ENCODE measurements around the gene CHRNA4.

The CHRNA4 gene

DNA sequence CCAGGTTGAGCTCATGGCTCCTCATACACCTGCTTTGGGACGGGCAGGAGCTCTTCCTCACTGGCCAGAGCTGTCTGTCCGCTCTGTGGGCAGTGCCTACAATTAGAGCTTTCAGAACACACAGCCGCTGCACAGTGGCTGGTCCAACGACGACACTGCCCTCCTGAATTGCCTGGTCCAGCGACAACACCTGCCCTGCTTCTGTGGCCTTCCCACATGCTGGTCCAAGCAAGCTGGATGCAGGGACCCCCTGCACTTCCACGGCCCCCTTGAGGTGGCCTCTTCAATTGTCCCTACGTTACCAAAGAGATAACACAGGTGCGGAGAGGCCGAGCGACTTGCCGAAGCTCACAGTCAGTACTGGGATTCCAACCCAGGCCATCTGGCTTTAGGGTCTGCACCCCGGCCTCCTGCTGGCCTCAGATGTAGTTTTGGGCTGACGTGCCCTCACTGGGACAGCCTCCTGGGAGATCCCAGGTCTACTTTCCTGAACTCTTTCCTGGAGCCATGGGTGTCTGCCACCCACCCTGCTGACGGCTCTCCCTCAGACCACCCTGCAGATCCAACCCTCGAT is 1.4 kb upstream of the CHRNA4 start:
- peak in 1 of 3 experiments; percentile 50 for DNase-seq

DNA sequence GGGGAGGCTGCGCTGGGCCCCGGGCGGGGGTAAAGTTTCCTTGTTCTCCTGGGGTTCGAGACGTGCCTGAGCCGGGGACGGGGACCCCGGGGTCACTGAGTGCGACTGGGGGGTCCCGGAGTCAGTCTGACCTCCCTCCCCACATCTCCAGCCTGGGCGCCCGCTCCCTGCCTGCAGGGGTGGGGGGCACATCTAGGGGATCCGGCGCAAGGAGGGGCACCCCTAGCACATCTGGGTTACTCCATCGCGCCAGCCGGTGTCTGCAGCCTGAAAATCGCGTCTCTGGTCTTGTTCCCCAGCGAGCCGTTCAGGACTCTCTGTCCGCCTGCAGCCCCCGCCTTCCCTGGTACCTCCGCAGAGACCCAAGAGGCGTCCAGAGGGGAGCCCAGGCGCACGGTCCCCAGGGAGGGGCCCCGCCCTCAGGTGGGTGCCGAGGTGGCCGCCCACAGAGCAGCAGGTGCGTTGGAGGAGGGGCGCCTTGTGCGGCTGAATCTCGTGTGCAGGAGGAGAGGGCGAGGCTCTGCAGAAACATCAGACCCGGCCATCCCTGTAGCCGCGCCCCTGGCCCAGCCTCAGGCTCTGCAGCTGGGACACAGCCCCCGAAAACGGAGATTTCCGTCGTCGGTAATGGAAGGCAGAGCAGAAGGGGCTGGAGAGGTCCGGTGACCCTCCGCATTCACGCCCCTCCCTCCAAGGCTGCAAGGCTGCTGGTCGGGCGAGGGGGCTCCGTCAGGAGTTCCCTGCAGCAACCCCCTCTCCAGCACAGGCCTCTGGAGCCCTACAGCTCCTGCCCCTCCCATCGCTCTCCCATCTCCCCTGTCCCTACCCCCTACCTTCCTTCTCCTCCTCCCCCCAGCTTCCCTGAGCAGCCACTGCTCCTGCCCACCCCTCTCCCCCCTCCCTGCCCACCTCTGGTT is 628 bp upstream of the CHRNA4 start:
- DNase-seq = peak in 2 of 3 experiments; percentile 74 to 84

DNA sequence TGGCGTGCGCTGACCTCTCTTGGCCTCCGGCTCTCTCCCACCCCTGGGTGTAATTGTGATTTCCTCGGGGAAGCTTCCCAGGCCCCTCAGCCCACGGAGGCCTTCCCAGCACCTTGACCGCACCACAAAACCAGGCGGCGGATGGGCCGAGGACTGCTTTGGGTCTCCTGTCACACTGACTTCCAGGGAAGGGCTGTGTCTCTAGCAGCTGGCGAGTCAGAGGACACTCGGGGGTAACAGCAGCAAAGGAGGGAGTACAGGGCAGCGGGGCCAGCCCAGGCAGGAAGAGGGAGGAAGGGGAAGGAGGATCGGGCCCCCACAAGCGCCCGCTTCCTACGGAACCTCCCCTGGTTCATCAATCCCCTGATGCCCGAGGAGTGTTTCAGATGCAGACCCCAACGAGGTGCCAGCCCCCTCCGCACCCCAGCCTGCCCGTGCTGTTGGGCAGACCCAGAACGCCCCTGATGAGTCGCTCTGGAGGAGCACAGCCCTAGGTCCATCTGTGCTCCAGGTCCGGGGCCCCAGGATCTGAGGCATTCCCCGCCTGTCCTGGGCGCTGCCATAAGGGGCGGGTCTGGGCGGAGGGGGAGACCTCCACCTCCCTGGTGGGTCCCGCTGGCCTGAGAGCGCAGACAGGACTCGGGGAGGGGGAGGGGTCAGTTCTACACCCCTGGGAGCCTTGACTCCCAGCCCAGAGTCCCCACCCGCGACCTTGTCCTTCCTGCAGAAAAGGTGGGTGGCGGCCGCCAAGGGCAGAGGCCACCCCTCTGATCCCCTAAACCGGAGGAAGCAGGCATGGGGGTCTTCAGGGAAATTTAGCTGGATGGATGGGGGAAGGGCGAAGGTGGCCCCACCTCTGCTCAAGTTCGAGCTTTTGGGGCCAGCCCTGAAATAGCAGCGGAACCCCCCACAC is 956 bp downstream of the CHRNA4 start:
- no peak for DNase-seq

GRCh38 chr20:63359164-63359934 is 1.8 kb downstream of the CHRNA4 start:
- no peak for DNase-seq

DNA sequence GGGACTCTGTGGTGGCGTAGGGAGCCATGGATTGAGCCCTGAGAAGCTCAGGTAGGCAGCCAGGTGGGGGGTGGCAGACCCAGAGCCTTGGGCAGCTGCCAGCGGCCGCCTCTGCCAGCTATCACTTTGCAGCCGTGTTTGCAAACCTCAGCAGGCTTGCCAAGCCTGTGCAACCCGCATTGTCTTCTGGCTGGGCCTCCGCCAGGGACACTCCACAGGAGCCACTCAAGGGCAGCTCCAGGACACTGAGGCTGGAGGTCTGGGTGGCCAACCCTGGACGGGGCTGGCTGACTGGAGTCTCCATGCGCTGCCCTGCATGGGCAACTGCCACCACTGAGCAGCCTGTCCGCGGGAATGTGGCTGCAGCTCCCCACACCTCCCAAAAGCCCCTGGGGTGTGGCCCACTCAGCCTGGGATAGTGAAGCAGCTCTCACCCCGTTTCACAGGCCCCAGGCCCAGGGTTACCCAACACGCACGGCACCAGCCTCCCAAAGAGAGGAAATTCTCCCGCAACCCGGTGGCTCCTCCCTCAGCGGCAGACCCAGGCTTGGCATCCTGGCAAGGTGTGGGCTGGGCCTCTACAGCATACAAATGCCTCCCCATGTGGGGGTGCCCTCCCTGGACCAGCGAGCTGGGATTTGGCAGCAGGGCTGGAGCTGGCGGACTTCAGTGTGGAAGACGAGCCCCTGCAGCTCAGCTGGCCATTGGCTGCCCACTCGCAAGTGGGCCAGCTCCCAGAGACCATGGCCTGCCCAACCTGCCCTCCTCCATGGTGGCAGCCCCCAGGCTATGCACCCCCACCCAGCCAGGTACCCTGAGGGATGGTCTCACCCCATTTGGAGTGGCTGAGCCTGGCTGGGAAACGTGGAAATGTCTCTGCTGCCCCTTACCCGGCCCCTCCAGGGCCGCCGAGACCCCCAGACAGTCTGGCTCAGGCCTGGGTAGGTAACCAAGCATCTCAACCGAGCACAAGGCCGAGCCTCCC is 2.9 kb downstream of the CHRNA4 start:
- peak in 2 of 3 experiments; percentile 65 to 83 for DNase-seq

DNA sequence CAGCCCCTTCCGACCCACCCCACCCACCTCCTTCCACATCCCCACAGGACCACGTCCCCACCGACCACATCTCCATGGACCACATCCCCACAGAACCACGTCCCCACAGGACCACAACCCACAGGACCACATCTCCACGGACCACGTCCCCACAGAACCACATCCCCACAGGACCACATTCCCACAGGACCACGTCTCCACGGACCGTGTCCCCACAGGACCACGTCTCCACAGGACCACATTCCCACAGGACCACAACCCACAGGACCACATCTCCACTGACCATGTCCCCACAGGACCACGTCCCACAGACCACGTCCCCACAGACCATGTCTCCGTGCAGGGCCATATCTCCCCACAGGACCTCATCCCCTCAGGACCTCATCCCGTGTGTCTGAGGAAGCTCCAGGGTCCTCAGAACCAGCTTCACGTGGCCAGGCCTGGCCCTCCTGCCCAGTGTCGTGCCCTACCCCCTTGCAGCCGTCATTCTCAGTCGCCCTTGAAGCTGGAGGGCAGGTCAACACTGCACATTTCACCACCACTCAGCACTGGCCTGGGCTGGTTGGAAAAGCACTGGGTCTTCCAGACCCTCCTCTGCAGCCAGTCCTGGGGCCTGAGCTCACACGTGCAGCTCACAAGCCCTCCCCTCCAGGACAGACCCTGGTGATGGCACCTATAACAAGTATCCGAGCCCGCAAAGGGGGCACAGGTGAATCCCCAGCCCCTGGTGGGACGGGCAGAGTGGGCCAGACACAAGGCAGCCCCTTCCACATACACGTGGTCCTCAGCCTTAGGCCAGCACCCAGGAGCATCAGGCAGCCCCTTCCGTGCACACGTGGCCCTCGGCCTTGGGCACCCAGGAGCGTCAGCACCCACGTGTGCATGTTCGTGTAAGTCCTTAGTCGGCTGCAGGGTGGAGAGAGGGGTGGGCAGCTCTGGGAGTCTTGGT is 3.9 kb downstream of the CHRNA4 start:
- no peak for DNase-seq

DNA sequence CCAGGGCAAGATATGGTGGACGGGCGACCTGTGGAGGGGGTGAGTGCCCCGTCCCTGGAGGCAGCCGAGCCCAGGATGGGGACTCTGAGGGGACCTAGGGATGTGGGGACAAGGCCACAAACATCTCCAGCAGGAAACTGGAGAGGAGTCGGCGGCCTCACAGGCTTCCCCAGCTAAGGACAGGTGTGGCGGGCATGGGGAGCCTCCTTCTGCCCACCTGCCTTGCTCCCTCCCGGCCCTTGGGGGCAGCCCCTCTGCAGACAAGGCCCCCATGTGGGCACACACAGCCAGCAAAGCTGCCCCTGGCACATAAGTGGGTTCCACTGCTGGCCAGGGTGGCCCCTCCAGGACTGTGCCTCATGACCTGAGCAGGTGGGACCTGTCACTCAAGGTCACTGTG is 4.6 kb downstream of the CHRNA4 start:
- DNase-seq = no peak

DNA sequence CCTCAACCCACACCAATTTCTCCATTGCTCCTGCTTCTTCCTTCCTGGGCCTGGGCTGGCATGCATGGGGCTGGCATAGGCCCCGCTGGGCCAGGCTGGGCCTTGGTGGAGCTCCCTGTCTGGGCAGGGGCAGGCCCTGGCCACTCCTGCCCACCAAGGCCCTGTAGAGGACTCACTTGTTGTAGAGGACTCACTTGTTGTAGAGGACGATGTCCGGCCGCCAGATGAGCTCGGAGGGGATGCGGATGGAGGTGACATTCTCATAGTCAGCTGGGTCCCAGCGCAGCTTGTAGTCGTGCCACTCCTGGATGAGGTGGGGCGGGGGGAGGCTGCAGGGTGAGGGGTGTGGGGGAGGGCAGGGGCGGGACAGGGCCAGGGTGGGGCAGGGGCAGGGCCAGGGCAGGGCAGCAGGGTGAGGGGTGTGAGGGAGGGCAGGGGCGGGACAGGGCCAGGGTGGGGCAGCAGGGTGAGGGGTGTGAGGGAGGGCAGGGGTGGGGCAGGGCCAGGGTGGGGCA is 5.3 kb downstream of the CHRNA4 start:
- DNase-seq = no peak

GRCh38 chr20:63354636-63355350 is 6.4 kb downstream of the CHRNA4 start:
- DNase-seq = no peak

- DNase-seq = no peak
Measured at GRCh38 chr20:63352811-63353221, 8.3 kb downstream of the CHRNA4 start.

- peak; percentile 21 to 73 (median 54) for DNase-seq
Measured at GRCh38 chr20:63351811-63352591, 9.1 kb downstream of the CHRNA4 start.

DNA sequence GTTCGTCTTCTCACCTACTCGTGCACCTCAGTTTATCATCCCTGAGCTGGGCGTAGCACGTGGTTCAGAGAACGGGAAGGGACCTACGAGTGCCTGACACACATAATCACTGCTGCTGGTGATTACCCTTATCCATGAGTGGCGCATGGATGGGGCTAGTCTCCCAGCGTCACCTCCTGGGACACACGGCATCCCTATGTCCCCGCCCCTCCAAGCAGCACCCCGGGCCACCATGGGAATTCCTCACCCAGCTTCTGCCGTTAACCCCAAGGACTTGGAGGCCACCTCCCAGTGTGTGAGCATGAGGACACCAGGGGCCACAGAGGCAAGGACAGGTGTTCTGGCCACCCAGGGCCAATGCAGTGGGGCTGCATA is 9.8 kb downstream of the CHRNA4 start:
- no peak for DNase-seq

- no peak for DNase-seq
Measured at GRCh38 chr20:63350597-63351325, 10.4 kb downstream of the CHRNA4 start.

DNA sequence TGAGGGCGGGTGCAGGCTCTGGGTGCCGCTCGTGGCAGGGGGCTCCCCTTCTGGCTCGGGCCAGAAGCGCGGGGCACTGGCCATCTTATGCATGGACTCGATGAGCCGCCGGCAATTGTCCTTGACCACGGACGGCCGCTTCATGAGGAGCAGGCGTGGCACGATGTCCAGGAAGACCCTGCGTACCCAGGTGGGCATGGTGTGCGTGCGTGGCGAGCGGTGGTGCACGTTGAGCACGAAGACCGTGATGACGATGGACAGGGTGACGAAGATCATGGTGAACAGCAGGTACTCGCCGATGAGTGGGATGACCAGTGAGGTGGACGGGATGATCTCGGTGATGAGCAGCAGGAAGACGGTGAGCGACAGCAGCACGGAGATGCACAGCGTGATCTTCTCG is 11.0 kb downstream of the CHRNA4 start:
- no peak for DNase-seq

- DNase-seq = no peak
Measured at GRCh38 chr20:63349516-63349895, 11.6 kb downstream of the CHRNA4 start.

DNA sequence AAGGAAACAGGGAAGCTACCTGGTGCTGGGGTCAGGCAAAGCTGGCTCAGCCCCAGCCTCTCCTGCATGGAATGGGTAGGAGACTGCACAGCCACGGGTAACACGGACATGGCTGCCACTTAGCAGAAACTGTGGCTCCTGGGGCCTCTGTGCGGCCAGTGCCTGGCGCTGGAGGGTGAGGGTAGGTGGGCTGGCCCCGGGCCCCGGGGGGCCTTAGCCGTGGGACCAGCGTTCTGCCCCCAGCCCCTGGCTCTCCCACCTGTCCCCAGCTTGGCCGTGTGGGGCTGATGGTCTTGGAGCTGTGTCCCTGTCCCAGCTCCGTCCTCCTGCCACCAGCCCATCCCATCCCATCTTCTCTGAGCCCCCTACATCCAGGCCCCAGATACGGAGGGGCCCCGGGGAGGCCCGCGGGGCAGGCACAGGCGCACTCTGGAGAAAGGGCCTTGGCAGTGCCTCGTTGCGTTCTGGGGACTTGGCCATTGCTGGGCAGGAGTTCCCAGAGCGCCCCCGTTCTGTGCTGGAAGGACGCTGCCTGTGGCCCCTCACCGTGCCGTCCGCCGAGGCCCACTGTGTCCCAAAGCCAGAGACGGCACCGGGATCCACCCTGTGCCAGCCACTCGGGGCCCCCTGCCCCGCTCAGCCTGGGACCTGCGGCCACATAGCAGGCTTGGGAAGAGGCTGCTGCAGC is 12.2 kb downstream of the CHRNA4 start:
- DNase-seq = no peak
